ENCODE measurements around the gene APOBR.

DNA sequence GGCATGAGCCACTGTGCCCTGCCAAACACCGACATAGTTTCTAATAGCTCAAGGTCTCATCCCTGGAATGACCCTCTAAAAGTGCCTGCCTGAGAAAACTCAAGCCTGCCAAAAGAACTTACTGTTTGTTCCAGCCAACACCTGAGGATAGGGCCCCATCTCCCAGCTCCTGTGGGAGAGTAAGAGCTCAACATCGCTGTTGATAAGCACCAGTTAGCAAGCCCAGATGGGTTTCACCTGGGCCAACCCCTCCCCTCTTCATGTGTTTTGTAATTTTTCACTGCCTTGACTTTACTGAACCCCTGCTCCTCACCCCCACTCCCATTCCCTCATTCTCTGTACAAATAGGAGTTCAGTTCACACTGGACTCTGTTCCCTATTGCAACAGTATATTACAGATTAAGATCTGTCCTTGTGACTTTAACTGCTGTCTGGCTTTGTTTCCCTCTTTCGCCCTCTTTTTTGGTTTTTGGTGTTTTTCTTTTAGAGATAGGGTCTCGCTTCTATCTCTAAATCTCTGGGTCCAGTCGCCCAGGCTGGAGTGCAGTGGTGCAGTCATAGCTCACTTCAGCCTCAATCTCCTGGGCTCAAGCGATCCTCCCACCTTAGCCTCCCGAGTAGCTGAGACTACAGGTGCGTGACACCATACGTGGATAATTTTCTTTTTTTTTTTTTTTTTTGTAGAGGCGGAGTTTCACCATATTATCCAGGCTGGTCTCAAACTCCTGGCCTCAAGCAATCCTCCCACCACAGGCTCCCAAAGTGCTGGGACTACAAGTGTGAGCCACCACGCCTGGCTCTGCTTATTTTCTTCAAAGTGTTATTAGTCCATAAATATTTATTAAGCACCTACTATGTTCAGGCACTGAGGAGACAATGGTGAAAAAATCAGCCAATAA lies 32.0 kb downstream of the APOBR start:
- TF ChIP-seq, protein P1, sequence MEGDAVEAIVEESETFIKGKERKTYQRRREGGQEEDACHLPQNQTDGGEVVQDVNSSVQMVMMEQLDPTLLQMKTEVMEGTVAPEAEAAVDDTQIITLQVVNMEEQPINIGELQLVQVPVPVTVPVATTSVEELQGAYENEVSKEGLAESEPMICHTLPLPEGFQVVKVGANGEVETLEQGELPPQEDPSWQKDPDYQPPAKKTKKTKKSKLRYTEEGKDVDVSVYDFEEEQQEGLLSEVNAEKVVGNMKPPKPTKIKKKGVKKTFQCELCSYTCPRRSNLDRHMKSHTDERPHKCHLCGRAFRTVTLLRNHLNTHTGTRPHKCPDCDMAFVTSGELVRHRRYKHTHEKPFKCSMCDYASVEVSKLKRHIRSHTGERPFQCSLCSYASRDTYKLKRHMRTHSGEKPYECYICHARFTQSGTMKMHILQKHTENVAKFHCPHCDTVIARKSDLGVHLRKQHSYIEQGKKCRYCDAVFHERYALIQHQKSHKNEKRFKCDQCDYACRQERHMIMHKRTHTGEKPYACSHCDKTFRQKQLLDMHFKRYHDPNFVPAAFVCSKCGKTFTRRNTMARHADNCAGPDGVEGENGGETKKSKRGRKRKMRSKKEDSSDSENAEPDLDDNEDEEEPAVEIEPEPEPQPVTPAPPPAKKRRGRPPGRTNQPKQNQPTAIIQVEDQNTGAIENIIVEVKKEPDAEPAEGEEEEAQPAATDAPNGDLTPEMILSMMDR (IDR thresholded peaks at IDR 0.05): no peak
- no peak for TF ChIP-seq EP300 (IDR thresholded peaks at IDR 0.05)
